Astrocyte of the spinal cord (primary cell): ENCODE data around the gene FAXC.
"Not testable (repeated sequence)": the region's sequence is repeated elsewhere in the genome, so short reads cannot be mapped to it uniquely, and the experiment has no call there.

Source experiments
- DNase-seq: peaks from one replicate; pipeline ENCODE4 v3.0.0; 2011; ENCODE audit warnings: low read depth, low spot score
- H3K4me3 ChIP-seq: 2 replicates; pipeline ENCODE4 v1.5.1; 2011; ENCODE audit warnings: low read depth, mild to moderate bottlenecking, low read length, moderate library complexity
- CTCF ChIP-seq: IDR thresholded peaks from 2 replicates; pipeline ENCODE4 v1.5.1; 2012; ENCODE audit warnings: low read depth, mild to moderate bottlenecking, low read length, inconsistent platforms
- in situ Hi-C: cut with HindIII; loops from 2 replicates; pipeline ENCODE4 v1.10.0; 2017; ENCODE audit warnings: low sequenced_read_pairs

FAXC gene

GRCh38 chr6:99344289-99344688 is 5.2 kb downstream of the FAXC start:
- peak; percentile 61 for DNase-seq
- no peak overlapping the region for H3K4me3 ChIP-seq
- in situ Hi-C loops = no loop called here
- no peak for TF ChIP-seq CTCF

GRCh38 chr6:99341862-99342455 is 7.5 kb downstream of the FAXC start:
- no peak for DNase-seq
- TF ChIP-seq CTCF = no peak

DNA sequence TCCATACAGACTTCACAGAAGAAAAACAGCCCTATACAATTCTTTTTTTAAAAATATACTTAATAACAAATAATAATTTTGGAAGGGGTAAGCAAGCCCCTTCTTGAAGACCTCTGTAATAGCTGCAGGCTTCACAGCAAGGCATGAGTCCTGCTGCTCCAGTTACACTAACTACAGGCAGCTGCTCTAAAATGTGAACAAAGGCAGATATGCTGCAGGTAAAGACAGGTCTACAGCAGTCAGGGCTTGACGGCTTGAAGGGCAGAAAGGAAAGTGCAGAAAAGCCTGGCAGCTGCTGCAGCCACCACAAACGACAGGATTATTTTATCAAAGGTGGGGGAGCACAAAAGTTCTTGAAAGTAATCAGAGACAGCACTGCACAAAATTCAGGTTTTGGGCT is 11.3 kb downstream of the FAXC start:
- in situ Hi-C loops = no loop called here
- no peak overlapping the region for H3K4me3 ChIP-seq
- DNase-seq = no peak
- no peak for TF ChIP-seq CTCF

More at GRCh38 chr6:99341862-99342455, 7.5 kb downstream of the FAXC start:
- in situ Hi-C loops = no loop called here
- H3K4me3 ChIP-seq = no peak overlapping the region

DNA sequence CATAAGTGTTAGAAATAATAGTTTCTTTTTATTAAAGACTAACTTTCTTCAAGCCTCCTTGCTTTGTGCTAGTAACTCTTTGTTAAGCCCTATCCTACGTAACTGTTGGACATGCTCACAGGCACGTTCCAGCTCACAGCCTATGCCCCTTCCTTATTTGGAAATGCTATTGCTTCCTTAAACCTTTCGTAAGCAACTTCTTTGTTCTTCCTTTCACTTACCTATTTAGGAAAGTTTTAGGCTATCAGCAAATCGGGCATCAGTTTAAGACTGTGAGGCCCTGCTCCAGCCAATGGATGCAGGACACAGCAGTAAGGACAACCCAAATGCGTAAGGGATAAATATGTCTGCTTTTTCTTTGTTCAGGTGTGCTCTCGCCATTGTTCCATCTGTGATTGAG is 14.2 kb downstream of the FAXC start:
- in situ Hi-C loops, DNase-seq: not testable (repeated sequence)

GRCh38 chr6:99334526-99335127 is 14.8 kb downstream of the FAXC start:
- peak; percentile 72 for TF ChIP-seq CTCF
- in situ Hi-C loops = no loop called here
- peak; percentile 59 for DNase-seq
- H3K4me3 ChIP-seq = no peak overlapping the region

More for the DNA sequence above, 14.2 kb downstream of the FAXC start:
- H3K4me3 ChIP-seq = not testable (repeated sequence)

GRCh38 chr6:99333068-99333467 is 16.4 kb downstream of the FAXC start:
- no peak overlapping the region for H3K4me3 ChIP-seq
- TF ChIP-seq CTCF = no peak
- DNase-seq = no peak
- in situ Hi-C loops = no loop called here

GRCh38 chr6:99331531-99331930 is 17.9 kb downstream of the FAXC start:
- DNase-seq = no peak
- H3K4me3 ChIP-seq = no peak overlapping the region
- in situ Hi-C loops = no loop called here
- TF ChIP-seq CTCF = no peak
